Measurements from ENCODE around the gene PWWP2B. TPM values are rescaled to one million over a fixed set of nuclear protein-coding genes. Genes with fewer than 3 reads are reported as not detected.

Gene PWWP2B
- total and polyA plus RNA-seq, 9 of the 15 experiments (the other 6 are each of a cell fraction or from before 2014, with no cell fraction given), result 0.07 to 9.2 (median 1.6) TPM; not detected in 1

GRCh38 chr10:132420981-132421846 lies 24.2 kb downstream of the PWWP2B start (continued):
- TF ChIP-seq E2F1 (CRISPR knock-in tag; IDR thresholded peaks at IDR 0.05) (no peak), UBTF (IDR thresholded peaks at IDR 0.05; ENCODE audit: borderline replicate concordance in 1 of 2, low read depth in 2 of 2, low read length in 2 of 2) (0 out of 4 replicates have a peak, but pooled peaks of 1 of the 2 experiments have one; percentile 41), EGR1 (conservative IDR thresholded peaks at IDR 0.05) (peak; percentile 69), ZFX (CRISPR knock-in tag; IDR thresholded peaks at IDR 0.05) (peak; percentile 84), PRMT5 (CRISPR knock-in tag; IDR thresholded peaks at IDR 0.05) (no peak), ETV1 (tag; conservative IDR thresholded peaks at IDR 0.05; ENCODE audit: low read depth) (no peak), NR3C1 (CRISPR knock-in tag; IDR thresholded peaks at IDR 0.05) (no peak), NR2C2 (CRISPR knock-in tag; IDR thresholded peaks at IDR 0.05) (no peak), NR2C2 (tag; IDR thresholded peaks at IDR 0.05) (0 out of 2 replicates have a peak, but pooled peaks have one; percentile 29), USF1 (CRISPR knock-in tag; IDR thresholded peaks at IDR 0.05) (no peak), PHB (CRISPR knock-in tag; IDR thresholded peaks at IDR 0.05) (no peak), ZHX1 (conservative IDR thresholded peaks at IDR 0.05; ENCODE audit: low read length) (no peak), ARID1B (IDR thresholded peaks at IDR 0.05) (0 out of 2 replicates have a peak, but pooled peaks have one; percentile 9), E2F6 (IDR thresholded peaks at IDR 0.05; ENCODE audit: borderline replicate concordance in 1 of 2, extremely low read depth in 1 of 2, insufficient read depth in 1 of 2, insufficient read length in 1 of 2, low read depth in 1 of 2, low read length in 1 of 2, poor library complexity in 1 of 2, severe bottlenecking in 1 of 2) (no peak), ZNF717 (CRISPR knock-in tag; IDR thresholded peaks at IDR 0.05) (no peak), LEF1 (IDR thresholded peaks at IDR 0.05) (peak; percentile 66; the same call in 1 of the 2 replicates), ZFPM2 (CRISPR knock-in tag; IDR thresholded peaks at IDR 0.05) (no peak)

Data from K562 (cell line).